HFFc6 (cell line): ENCODE data around the gene C17orf107. TPM values are rescaled to one million over a fixed set of nuclear protein-coding genes. Genes with fewer than 3 reads are reported as not detected.
"Not testable (repeated sequence)": the region's sequence is repeated elsewhere in the genome, so short reads cannot be mapped to it uniquely, and the experiment has no call there.

ENCODE experiments used
- DNase-seq: peaks from one replicate; pipeline ENCODE4 v3.0.0-alpha.2; 2018
- H3K27ac Mint-ChIP-seq: 2 replicates; pipeline ENCODE4 v1.8.0; 2020; ENCODE audit warnings: mild to moderate bottlenecking, mixed read lengths
- H3K27me3 Mint-ChIP-seq: 2 replicates; pipeline ENCODE4 v1.8.0; 2021; ENCODE audit warnings: mild to moderate bottlenecking, moderate library complexity, mixed read lengths; ENCODE audit not compliant: insufficient read depth
- H3K36me3 Mint-ChIP-seq: 2 replicates; pipeline ENCODE4 v1.8.0; 2021; ENCODE audit warnings: low read depth, mixed read lengths
- H3K4me1 Mint-ChIP-seq: 2 replicates; pipeline ENCODE4 v1.8.0; 2020; ENCODE audit warnings: low read depth, mixed read lengths
- H3K4me3 Mint-ChIP-seq: 2 replicates; pipeline ENCODE4 v1.8.0; 2020; ENCODE audit warnings: mild to moderate bottlenecking, moderate library complexity, mixed read lengths
- H3K9me3 Mint-ChIP-seq: 2 replicates; pipeline ENCODE4 v1.8.0; 2020; ENCODE audit warnings: mild to moderate bottlenecking, mixed read lengths
- CTCF ChIP-seq: fragments of 200-600 bp; sonication (generic); IDR thresholded peaks from 2 replicates; pipeline ENCODE4 v1.5.0; 2021; ENCODE audit warnings: antibody characterized with exemption, mild to moderate bottlenecking
- total RNA-seq, 6 experiments: library from RNA; stranded (reverse); fragmentation: NEBNext Ultra II Directional; extraction: Animal tissue kit (Norgen Biotek cat#: 25700); gene quantifications; 2 replicates in 1 of 6; 3 replicates in 5 of 6; pipeline ENCODE4 v1.2.3, GENCODE V29; 2021

Gene C17orf107
- total RNA-seq, 6 experiments from 2014 or later, result 0.95 to 1.6 (median 1.4) TPM

- no peak overlapping the region for H3K27ac Mint-ChIP-seq
- H3K4me3 Mint-ChIP-seq, result no peak overlapping the region; the same call in 1 of the 2 replicates
- no peaks in the 10 kb centered on the region; the same call in 1 of the 2 replicates for H3K27me3 Mint-ChIP-seq
- TF ChIP-seq CTCF, result no peak
- DNase-seq, result no peak
- no peaks in the 10 kb centered on the region for H3K9me3 Mint-ChIP-seq
- peaks cover 13% of the 10 kb centered on the region for H3K36me3 Mint-ChIP-seq
- H3K4me1 Mint-ChIP-seq, result peaks cover 21% of the 10 kb centered on the region
Measured at GRCh38 chr17:4859816-4860625, 39.3 kb upstream of the C17orf107 start.

DNA sequence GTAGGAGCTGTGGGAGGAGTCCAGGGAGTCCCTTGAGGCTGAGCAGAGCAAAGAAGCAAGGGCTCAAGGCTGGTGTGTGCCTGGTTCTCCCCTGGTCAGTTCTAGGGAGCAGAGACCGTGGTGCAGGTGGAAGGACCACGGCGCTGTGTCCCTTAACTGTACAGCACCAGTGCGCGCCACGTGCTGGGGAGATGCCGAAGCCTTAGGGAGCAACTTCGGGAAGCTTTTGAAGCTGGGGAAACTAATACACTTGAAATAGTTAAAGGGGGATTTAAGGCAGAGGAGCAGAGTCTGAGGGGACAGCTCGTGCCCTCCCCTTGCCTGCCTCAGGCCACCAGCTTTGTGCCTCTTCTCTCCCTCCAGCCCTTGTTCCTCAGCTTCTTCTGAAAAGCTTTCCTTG, 38.7 kb upstream of the C17orf107 start:
- Mint-ChIP-seq H3K36me3 (peaks cover 13% of the 10 kb centered on the region), H3K27me3 (peaks cover under 1% of the 10 kb centered on the region; the same call in 1 of the 2 replicates), H3K9me3 (no peaks in the 10 kb centered on the region), H3K27ac (no peak overlapping the region), H3K4me1 (peaks cover 21% of the 10 kb centered on the region), H3K4me3 (no peak overlapping the region)
- DNase-seq, result no peak
- no peak for TF ChIP-seq CTCF

- peaks cover 12% of the 10 kb centered on the region for H3K36me3 Mint-ChIP-seq
- H3K27me3 Mint-ChIP-seq, result peaks cover 1% of the 10 kb centered on the region; the same call in 1 of the 2 replicates
- no peaks in the 10 kb centered on the region for H3K9me3 Mint-ChIP-seq
- TF ChIP-seq CTCF, result no peak
- peaks cover 21% of the 10 kb centered on the region for H3K4me1 Mint-ChIP-seq
- no peak overlapping the region for H3K27ac Mint-ChIP-seq
- no peak overlapping the region for H3K4me3 Mint-ChIP-seq
- no peak for DNase-seq
Measured at GRCh38 chr17:4861052-4861451, 38.3 kb upstream of the C17orf107 start.

GRCh38 chr17:4862720-4863119, 36.6 kb upstream of the C17orf107 start:
- Mint-ChIP-seq H3K27ac (no peak overlapping the region), H3K36me3 (no peaks in the 10 kb centered on the region; the same call in 1 of the 2 replicates), H3K4me3 (no peak overlapping the region), H3K9me3 (no peaks in the 10 kb centered on the region), H3K4me1 (peaks cover 17% of the 10 kb centered on the region), H3K27me3 (peaks cover 1% of the 10 kb centered on the region; the same call in 1 of the 2 replicates)
- DNase-seq, result no peak
- TF ChIP-seq CTCF, result no peak

DNA sequence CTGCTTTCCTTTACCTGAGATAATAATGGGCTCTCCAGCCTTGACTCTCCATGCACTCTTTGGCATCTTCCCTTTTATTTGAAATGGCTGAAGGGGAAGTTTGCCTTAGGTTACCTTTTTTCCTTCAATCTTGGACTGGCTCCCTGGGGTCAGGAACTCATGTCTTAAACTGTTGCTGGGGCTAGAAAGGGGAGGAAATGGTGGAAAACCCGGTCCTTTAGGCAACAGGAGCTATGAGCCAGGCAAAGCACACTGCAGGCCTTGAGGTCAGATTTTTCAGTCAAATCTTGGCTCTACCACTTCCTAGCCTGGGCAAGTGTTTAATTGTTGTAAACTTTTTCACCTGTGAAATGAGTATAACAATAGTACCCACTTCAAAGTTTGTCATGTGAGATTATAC, 36.0 kb upstream of the C17orf107 start:
- Mint-ChIP-seq H3K27me3 (peaks cover 1% of the 10 kb centered on the region; the same call in 1 of the 2 replicates), H3K36me3 (no peaks in the 10 kb centered on the region; the same call in 1 of the 2 replicates), H3K27ac (no peak overlapping the region), H3K4me1 (peaks cover 11% of the 10 kb centered on the region), H3K4me3 (no peak overlapping the region), H3K9me3 (no peaks in the 10 kb centered on the region)
- no peak for DNase-seq
- TF ChIP-seq CTCF, result no peak

GRCh38 chr17:4867535-4867934, 31.8 kb upstream of the C17orf107 start:
- H3K4me3 Mint-ChIP-seq, DNase-seq, H3K27ac Mint-ChIP-seq, H3K27me3 Mint-ChIP-seq, H3K9me3 Mint-ChIP-seq, H3K4me1 Mint-ChIP-seq, H3K36me3 Mint-ChIP-seq: not testable (repeated sequence)

- not testable (repeated sequence) for DNase-seq
Measured at GRCh38 chr17:4869058-4869998, 30.0 kb upstream of the C17orf107 start.

More at GRCh38 chr17:4869058-4869998, 30.0 kb upstream of the C17orf107 start:
- H3K27ac Mint-ChIP-seq, H3K27me3 Mint-ChIP-seq, H3K4me1 Mint-ChIP-seq, H3K4me3 Mint-ChIP-seq, H3K36me3 Mint-ChIP-seq, H3K9me3 Mint-ChIP-seq: not testable (repeated sequence)
